Subcutaneous adipose tissue (tissue), 4 donors: ENCODE data around the gene B4GALT2. TPM values are rescaled to one million over a fixed set of nuclear protein-coding genes. Genes with fewer than 3 reads are reported as not detected.

ENCODE experiments used
- total RNA-seq, 4 donors: library from RNA; depleted of rRNA; stranded (reverse); fragments of >200 nt; gene quantifications; one replicate each; pipeline ENCODE4 v1.1.0, GENCODE V29; 2016
- TF ChIP-seq, protein P1 (sequence below): fragments of 450-650 bp; IDR thresholded peaks from one replicate; pipeline ENCODE4 v1.5.1; 2016; ENCODE audit warnings: low read depth, mild to moderate bottlenecking, control low read depth, antibody characterized with exemption, moderate library complexity

Gene B4GALT2
- total RNA-seq, 4 donors from 2014 or later = 21.1 to 44.3 (median 26.7) TPM

DNA sequence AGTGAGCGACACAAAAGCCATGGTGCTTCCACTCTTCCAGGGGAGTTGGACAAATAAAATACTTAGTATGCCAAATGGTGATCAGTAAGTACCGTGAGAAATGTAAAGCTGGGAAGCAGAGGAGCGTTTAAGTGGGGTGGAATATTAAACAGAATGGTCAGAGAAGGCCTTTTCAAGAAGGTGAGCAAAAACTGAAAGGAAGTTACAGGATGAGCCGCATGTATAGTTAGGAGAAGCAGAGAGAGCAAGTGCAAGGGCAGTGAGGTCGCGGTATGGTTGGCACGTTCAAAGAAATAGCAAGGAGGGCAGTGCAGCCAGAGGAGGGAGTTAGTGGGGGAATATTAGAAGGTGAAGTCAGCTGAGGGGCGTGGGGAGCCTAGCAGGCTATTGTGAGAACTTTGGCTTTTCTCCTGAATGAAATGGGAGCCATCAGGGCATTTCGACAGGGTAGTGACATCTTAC is 5.0 kb upstream of the B4GALT2 start:
- TF ChIP-seq, protein P1, sequence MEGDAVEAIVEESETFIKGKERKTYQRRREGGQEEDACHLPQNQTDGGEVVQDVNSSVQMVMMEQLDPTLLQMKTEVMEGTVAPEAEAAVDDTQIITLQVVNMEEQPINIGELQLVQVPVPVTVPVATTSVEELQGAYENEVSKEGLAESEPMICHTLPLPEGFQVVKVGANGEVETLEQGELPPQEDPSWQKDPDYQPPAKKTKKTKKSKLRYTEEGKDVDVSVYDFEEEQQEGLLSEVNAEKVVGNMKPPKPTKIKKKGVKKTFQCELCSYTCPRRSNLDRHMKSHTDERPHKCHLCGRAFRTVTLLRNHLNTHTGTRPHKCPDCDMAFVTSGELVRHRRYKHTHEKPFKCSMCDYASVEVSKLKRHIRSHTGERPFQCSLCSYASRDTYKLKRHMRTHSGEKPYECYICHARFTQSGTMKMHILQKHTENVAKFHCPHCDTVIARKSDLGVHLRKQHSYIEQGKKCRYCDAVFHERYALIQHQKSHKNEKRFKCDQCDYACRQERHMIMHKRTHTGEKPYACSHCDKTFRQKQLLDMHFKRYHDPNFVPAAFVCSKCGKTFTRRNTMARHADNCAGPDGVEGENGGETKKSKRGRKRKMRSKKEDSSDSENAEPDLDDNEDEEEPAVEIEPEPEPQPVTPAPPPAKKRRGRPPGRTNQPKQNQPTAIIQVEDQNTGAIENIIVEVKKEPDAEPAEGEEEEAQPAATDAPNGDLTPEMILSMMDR = no peak

DNA sequence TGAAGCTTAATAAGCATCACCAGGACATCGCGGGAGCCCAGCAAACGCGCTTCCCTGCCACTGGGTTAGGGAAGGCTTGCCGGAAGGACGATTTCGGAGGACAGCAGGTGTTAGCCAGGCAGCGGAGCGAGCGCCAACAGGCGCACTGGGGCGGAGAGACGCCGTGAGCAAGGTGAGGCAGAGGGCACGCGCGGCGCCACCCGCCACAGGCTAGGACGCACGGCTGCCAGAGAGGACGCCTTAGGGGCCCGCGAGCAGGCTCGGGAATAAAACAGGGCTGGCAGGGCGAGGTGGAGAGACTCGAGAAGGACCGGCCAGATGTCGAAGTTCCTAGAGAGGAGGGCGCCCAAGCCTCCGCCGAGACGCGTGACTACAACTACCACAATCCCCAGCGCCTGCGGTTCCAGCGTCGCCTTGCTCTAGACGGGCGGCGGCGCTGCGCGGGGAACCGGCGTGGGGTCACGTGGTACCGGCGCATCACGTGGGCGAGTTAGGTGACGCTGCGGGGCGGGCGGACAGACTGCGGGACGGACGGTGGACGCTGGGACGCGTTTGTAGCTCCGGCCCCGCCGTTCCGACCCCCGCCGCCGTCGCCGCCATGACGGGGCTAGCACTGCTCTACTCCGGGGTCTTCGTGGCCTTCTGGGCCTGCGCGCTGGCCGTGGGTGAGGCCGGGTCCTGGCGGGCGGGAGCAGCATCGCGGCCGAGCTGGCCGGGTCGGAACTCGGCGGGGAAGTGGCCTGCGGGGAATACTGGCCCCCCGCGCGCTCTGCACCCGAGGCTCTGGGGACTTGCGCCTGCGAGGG is 4.4 kb upstream of the B4GALT2 start, which contains the start of gene ATP6V0B:
Gene ATP6V0B (plus strand): TSS at position 518 of the 806 bp plus-strand sequence. CDS start 81 bp downstream, at position 599.
- TF ChIP-seq, protein P1 = no peak

DNA sequence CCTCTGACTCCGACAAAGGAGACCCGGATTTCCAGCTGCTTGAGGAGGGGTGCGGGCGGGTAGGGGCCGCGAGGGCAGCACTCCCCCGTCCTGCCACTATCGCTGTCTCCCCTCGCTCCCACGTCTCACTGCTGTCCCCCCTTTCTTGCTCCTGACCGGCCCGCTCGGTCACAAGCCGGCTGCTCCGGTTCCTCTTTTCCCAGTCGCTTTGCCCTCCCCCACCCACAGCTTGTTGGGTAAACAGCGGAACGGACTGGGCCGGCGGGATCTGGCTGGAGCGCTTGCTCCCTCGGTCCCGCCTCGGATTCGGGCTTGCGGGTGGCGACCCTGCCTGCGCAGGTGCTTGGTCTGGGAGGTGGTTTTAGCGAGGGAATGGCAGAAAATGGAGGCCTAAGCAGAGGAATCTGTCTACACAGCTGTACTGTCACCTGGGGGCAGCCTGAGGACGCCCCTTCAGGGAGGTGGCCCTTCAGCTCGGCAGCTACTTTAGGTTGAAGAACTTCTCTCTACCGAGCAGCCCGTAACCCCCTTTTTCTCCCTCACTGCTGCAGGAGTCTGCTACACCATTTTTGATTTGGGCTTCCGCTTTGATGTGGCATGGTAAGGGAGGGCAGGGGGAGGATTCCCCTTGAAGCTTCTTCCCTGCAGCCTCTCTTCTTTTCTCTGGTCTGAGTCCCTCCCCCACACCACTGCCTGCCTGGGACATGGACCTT is 3.6 kb upstream of the B4GALT2 start:
- TF ChIP-seq, protein P1 = no peak

DNA sequence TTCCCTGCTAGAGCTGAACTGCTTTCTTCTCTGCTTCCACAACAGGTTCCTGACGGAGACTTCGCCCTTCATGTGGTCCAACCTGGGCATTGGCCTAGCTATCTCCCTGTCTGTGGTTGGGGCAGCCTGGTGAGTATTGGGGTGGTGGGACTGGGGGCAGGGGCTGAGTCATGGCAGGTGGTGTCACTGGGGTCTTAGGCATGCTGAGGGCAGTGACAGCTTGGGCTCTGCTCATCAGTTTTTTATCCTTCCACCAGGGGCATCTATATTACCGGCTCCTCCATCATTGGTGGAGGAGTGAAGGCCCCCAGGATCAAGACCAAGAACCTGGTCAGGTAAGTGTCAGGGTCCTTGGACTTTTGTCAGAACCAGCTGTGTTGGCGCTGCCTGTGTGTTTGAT is 3.0 kb upstream of the B4GALT2 start:
- TF ChIP-seq, protein P1 = no peak

DNA sequence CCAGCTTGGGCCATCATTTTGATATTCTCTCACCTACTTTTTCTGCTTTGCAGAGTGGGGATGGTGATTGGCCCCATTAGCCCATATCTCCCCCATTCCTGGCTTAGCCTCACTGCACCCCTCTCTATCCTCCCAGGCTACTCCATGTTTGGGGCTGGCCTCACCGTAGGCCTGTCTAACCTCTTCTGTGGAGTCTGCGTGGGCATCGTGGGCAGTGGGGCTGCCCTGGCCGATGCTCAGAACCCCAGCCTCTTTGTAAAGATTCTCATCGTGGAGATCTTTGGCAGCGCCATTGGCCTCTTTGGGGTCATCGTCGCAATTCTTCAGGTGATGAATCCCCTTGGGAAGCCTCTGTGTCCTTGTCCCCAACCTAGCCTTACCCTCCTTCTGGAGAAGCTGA is 2.1 kb upstream of the B4GALT2 start:
- TF ChIP-seq, protein P1 = no peak

DNA sequence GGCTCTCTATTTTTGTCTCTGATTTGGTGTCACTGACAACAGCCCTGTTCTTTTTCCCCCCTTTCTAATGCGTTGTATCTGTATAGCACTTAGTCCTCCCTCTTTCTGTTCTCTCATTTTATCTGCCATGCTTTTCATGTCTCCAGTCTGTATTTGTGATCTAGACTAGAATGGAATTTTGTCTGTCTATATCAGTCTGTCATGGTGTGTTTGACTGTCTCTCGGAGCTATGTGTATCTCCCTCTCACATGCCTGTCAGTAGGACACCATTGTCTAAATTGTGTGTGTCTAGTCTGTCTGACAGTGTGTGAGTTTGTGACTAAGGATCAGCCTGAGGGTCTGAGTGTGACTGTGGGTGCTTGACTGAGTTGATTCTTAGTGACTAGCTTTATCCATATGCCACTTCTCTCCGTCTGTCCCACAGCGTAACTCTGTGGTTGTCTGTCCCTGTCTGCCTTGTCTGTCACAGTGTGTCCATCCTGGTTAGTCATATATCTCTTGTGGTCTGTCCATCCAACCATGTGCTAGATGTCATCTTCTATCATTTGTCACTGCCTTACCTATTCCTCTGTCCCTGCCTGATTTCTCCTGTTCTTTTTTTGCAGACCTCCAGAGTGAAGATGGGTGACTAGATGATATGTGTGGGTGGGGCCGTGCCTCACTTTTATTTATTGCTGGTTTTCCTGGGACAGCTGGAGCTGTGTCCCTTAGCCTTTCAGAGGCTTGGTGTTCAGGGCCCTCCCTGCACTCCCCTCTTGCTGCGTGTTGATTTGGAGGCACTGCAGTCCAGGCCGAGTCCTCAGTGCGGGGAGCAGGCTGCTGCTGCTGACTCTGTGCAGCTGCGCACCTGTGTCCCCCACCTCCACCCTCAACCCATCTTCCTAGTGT is 1.4 kb upstream of the B4GALT2 start:
- TF ChIP-seq, protein P1 = no peak
